H1 (cell line): Measurements from ENCODE around the gene RPS18. TPM values are rescaled to one million over a fixed set of nuclear protein-coding genes. Genes with fewer than 3 reads are reported as not detected.

Source experiments
- CTCF ChIA-PET: fragments of 300-600 bp; sonication (Branson Sonifier 250); formaldehyde crosslinking; loops from one replicate; lab custom pipeline; 2021; ENCODE audit not compliant: partially characterized antibody; lab: Charles Lee
- POLR2A ChIA-PET: fragments of 300-600 bp; sonication (Branson Sonifier 250); formaldehyde crosslinking; loops from one replicate; lab custom pipeline; 2021; ENCODE audit warnings: inconsistent platforms; ENCODE audit not compliant: partially characterized antibody; lab: Charles Lee
- DNase-seq, 2 experiments: peaks; one replicate each; pipeline versions ENCODE4 v3.0.0 to v3.0.0-alpha.2; 2010 to 2022; ENCODE audit warnings: low spot score in 2 of 2, low read depth in 1 of 2, mixed read lengths in 1 of 2
- FAIRE-seq: peaks from 2 replicates; lab custom pipeline; 2011; peaks lifted over from hg19 to GRCh38; lab: Jason Lieb, UNC
- H2AFZ ChIP-seq: 2 replicates; pipeline ENCODE4 v1.8.1; 2012; ENCODE audit warnings: low read length, inconsistent platforms
- H2AK5ac ChIP-seq: 2 replicates; pipeline ENCODE4 v1.6.1; 2013; ENCODE audit warnings: low read depth, low read length
- H2BK120ac ChIP-seq: replicated peaks from 2 replicates; pipeline ENCODE3; 2013; ENCODE audit warnings: low read depth, low read length, inconsistent platforms
- H2BK12ac ChIP-seq: 2 replicates; pipeline ENCODE4 v1.6.1; 2013; ENCODE audit warnings: low read depth, low read length
- H2BK15ac ChIP-seq: 2 replicates; pipeline ENCODE4 v1.6.1; 2013; ENCODE audit warnings: low read length
- H2BK20ac ChIP-seq: 2 replicates; pipeline ENCODE4 v1.6.1; 2013; ENCODE audit warnings: low read length
- H2BK5ac ChIP-seq: 2 replicates; pipeline ENCODE4 v1.6.1; 2013; ENCODE audit warnings: low read depth, low read length
- H3K14ac ChIP-seq: 2 replicates; pipeline ENCODE4 v1.6.1; 2013; ENCODE audit warnings: inconsistent platforms; ENCODE audit not compliant: insufficient read length
- H3K18ac ChIP-seq: 2 replicates; pipeline ENCODE4 v1.6.1; 2013; ENCODE audit warnings: low read length; ENCODE audit errors: extremely low read depth
- H3K23ac ChIP-seq: 2 replicates; pipeline ENCODE4 v1.6.1; 2013; ENCODE audit warnings: inconsistent platforms; ENCODE audit not compliant: insufficient read length
- H3K23me2 ChIP-seq: 2 replicates; pipeline ENCODE4 v1.6.1; 2013; ENCODE audit warnings: low read depth, low read length
- H3K27ac ChIP-seq: 2 replicates; pipeline ENCODE4 v1.6.1; 2011; ENCODE audit warnings: low read depth, low read length, inconsistent platforms
- H3K27me3 ChIP-seq, 4 experiments: replicated peaks in 1 of 4; 1 replicate in 1 of 4; 2 replicates in 3 of 4; pipeline versions ENCODE4 v1.6.1 to v1.8.1; 2011 to 2013; ENCODE audit warnings: low read length in 3 of 4, mild to moderate bottlenecking in 3 of 4, inconsistent platforms in 2 of 4, mixed read lengths in 2 of 4, moderate library complexity in 1 of 4; ENCODE audit not compliant: control insufficient read depth in 3 of 4, insufficient read depth in 3 of 4; ENCODE audit errors: extremely low read depth in 1 of 4
- H3K36me3 ChIP-seq, 4 experiments: 2 replicates each; pipeline versions ENCODE4 v1.6.1 to v1.8.1; 2011 to 2013; ENCODE audit warnings: mild to moderate bottlenecking in 4 of 4, low read length in 3 of 4, moderate library complexity in 2 of 4, control low read depth in 1 of 4, inconsistent platforms in 1 of 4; ENCODE audit not compliant: insufficient read depth in 4 of 4, control insufficient read depth in 2 of 4
- H3K4ac ChIP-seq: replicated peaks from 2 replicates; pipeline ENCODE3; 2013; ENCODE audit warnings: low read length, low read depth, mixed read lengths, inconsistent platforms; ENCODE audit not compliant: insufficient read length
- H3K4me1 ChIP-seq, 4 experiments: replicated peaks in 1 of 4; 1 replicate in 1 of 4; 2 replicates in 3 of 4; pipeline versions ENCODE4 v1.6.1 to v1.8.1; 2011 to 2013; ENCODE audit warnings: low read length in 3 of 4, inconsistent platforms in 2 of 4, mixed read lengths in 1 of 4; ENCODE audit not compliant: insufficient read depth in 4 of 4, control insufficient read depth in 3 of 4
- H3K4me2 ChIP-seq, 2 experiments: 2 replicates each; pipeline versions ENCODE4 v1.6.1 to v1.8.1; 2011 to 2013; ENCODE audit warnings: low read depth in 2 of 2, low read length in 2 of 2, control low read depth in 1 of 2, inconsistent platforms in 1 of 2, mild to moderate bottlenecking in 1 of 2; ENCODE audit not compliant: insufficient read depth in 1 of 2
- H3K4me3 ChIP-seq, 4 experiments: fragments of 200-600, 300-600 bp in 1 of 4; sonication (generic), shearing (Covaris generic), sonication (Bioruptor Twin) in 1 of 4; 2 replicates each; pipeline versions ENCODE4 v1.5.1 to v1.8.1; 2011 to 2016; ENCODE audit warnings: low read length in 4 of 4, low read depth in 3 of 4, control low read depth in 2 of 4, inconsistent platforms in 2 of 4, mild to moderate bottlenecking in 2 of 4, mixed read lengths in 1 of 4, moderate library complexity in 1 of 4; ENCODE audit not compliant: insufficient read depth in 2 of 4; ENCODE audit errors: extremely low read depth in 1 of 4
- H3K56ac ChIP-seq: replicated peaks from 2 replicates; pipeline ENCODE3; 2013; ENCODE audit warnings: low read depth, mild to moderate bottlenecking, mixed read lengths, low read length, inconsistent platforms; ENCODE audit not compliant: insufficient read length
- H3K79me1 ChIP-seq: 2 replicates; pipeline ENCODE4 v1.6.1; 2013; ENCODE audit warnings: low read depth, low read length, control low read depth
- H3K79me2 ChIP-seq, 2 experiments: 2 replicates each; pipeline versions ENCODE4 v1.6.1 to v1.8.1; 2012 to 2013; ENCODE audit warnings: low read length in 2 of 2, mild to moderate bottlenecking in 2 of 2, inconsistent platforms in 1 of 2; ENCODE audit not compliant: insufficient read depth in 2 of 2, control insufficient read depth in 1 of 2
- H3K9ac ChIP-seq, 4 experiments: replicated peaks in 1 of 4; 1 replicate in 1 of 4; 2 replicates in 3 of 4; pipeline versions ENCODE4 v1.6.1 to v1.8.1; 2011 to 2013; ENCODE audit warnings: low read depth in 3 of 4, low read length in 3 of 4, control low read depth in 2 of 4, mild to moderate bottlenecking in 2 of 4, moderate library complexity in 2 of 4, inconsistent platforms in 1 of 4; ENCODE audit errors: extremely low read depth in 1 of 4
- H3K9me3 ChIP-seq, 2 experiments: 2 replicates each; pipeline versions ENCODE4 v1.6.1 to v1.8.1; 2012 to 2013; ENCODE audit warnings: mild to moderate bottlenecking in 2 of 2, moderate library complexity in 2 of 2, control low read depth in 1 of 2, inconsistent platforms in 1 of 2, low read depth in 1 of 2, low read length in 1 of 2, mixed read lengths in 1 of 2; ENCODE audit not compliant: insufficient read depth in 2 of 2
- H4K20me1 ChIP-seq, 2 experiments: replicated peaks in 1 of 2; 2 replicates each; pipeline versions ENCODE3 to v1.8.1; 2011 to 2013; ENCODE audit warnings: inconsistent platforms in 2 of 2, low read length in 2 of 2, mild to moderate bottlenecking in 1 of 2; ENCODE audit not compliant: insufficient read depth in 2 of 2, control insufficient read depth in 1 of 2
- H4K5ac ChIP-seq: 2 replicates; pipeline ENCODE4 v1.6.1; 2013; ENCODE audit warnings: low read length, low read depth, mixed read lengths, inconsistent platforms; ENCODE audit not compliant: insufficient read length
- H4K8ac ChIP-seq: 2 replicates; pipeline ENCODE4 v1.8.0; 2013; ENCODE audit warnings: mild to moderate bottlenecking, moderate library complexity, low read length, inconsistent platforms; ENCODE audit not compliant: insufficient read depth; ENCODE audit errors: extremely low read depth
- H4K91ac ChIP-seq: replicated peaks from 2 replicates; pipeline ENCODE3; 2013; ENCODE audit warnings: low read length, mixed read lengths, inconsistent platforms; ENCODE audit not compliant: insufficient read length
- ASH2L ChIP-seq: fragments of 200-600, 300-600 bp; sonication (generic); IDR thresholded peaks from one replicate; pipeline ENCODE4 v1.7.1; 2017; ENCODE audit warnings: low read length
- BACH1 ChIP-seq: IDR thresholded peaks from 2 replicates; pipeline ENCODE4 v1.6.1; 2012; ENCODE audit warnings: low read length, improper control_type of control experiment
- CHD1 ChIP-seq: IDR thresholded peaks from 2 replicates; pipeline ENCODE4 v1.6.1; 2012; ENCODE audit warnings: low read depth, low read length, improper control_type of control experiment
- CREB1 ChIP-seq: IDR thresholded peaks from 2 replicates; pipeline ENCODE4 v1.6.1; 2012; ENCODE audit warnings: inconsistent platforms
- GABPA ChIP-seq: IDR thresholded peaks from 2 replicates; pipeline ENCODE4 v1.6.1; 2011; ENCODE audit warnings: mild to moderate bottlenecking, low read length, moderate library complexity, borderline replicate concordance; ENCODE audit not compliant: insufficient read depth
- MAFK ChIP-seq: IDR thresholded peaks from 2 replicates; pipeline ENCODE4 v1.6.1; 2012; ENCODE audit warnings: low read depth, mild to moderate bottlenecking, improper control_type of control experiment, low read length
- MAX ChIP-seq: IDR thresholded peaks from 2 replicates; pipeline ENCODE4 v1.6.1; 2012; ENCODE audit warnings: inconsistent platforms
- POLR2A ChIP-seq, 2 experiments: IDR thresholded peaks; 1 replicate in 1 of 2; 2 replicates in 1 of 2; pipeline ENCODE4 v1.6.1; 2011; ENCODE audit warnings: low read depth in 2 of 2, low read length in 2 of 2, mild to moderate bottlenecking in 2 of 2; ENCODE audit errors: control extremely low read depth in 1 of 2
- SIN3A ChIP-seq, 2 experiments: IDR thresholded peaks in 1 of 2; conservative IDR thresholded peaks in 1 of 2; 2 replicates each; pipeline ENCODE4 v1.6.1; 2011 to 2012; ENCODE audit warnings: low read length in 2 of 2, improper control_type of control experiment in 1 of 2, low read depth in 1 of 2, mild to moderate bottlenecking in 1 of 2
- TAF1 ChIP-seq: IDR thresholded peaks from 2 replicates; pipeline ENCODE4 v1.6.1; 2011; ENCODE audit warnings: mild to moderate bottlenecking, low read depth, low read length
- WGBS, 2 experiments: shearing (Covaris generic) in 1 of 2; methylation state at CpG; one replicate each; pipeline versions ENCODE4 v1.1.6 to v1.1.7; 2013 to 2015; ENCODE audit warnings: low lambda C conversion rate in 2 of 2, mixed read lengths in 2 of 2, inconsistent platforms in 1 of 2, low coverage in 1 of 2, missing lambda C conversion rate in 1 of 2; ENCODE audit not compliant: insufficient replicate concordance in 2 of 2, insufficient coverage in 1 of 2, insufficient read length in 1 of 2; ENCODE audit errors: extremely low coverage in 1 of 2, missing lambda C conversion rate in 1 of 2; 5-methylcytosine and 5-hydroxymethylcytosine counted together
- polyA plus RNA-seq, 7 experiments: library from polyadenylated mRNA; depleted of rRNA in 3 of 7; stranded (reverse) in 5 of 7; unstranded in 2 of 7; fragments of >200 nt in 5 of 7; fragments of 200-250 nt in 2 of 7; gene quantifications; 1 replicate in 5 of 7; 2 replicates in 1 of 7; 4 replicates in 1 of 7; pipeline versions ENCODE4 v1.2.1 to v1.2.3, GENCODE V29; 2011 to 2013; ENCODE audit warnings: missing spikeins in 2 of 7, mixed read lengths in 2 of 7
- total RNA-seq: library from RNA; stranded (reverse); fragmentation: NEBNext Ultra II Directional; extraction: Animal tissue kit (Norgen Biotek cat#: 25700); gene quantifications from 2 replicates; pipeline ENCODE4 v1.2.1, GENCODE V29; 2021

RPS18 gene
- total and polyA plus RNA-seq, 2 of the 8 experiments (the other 6 are each of a cell fraction or from before 2014, with no cell fraction given): 2,796 to 7,099 TPM

- ChIA-PET CTCF (interaction anchor here (1.0 to 2.7 kb wide), 3 partner anchors 16 to 35 kb away, joined by 3 to 8 read pairs (median 3); partner anchors contain the start of gene RGL2), POLR2A (interaction anchor here (0.6 to 6.3 kb wide), 6 partner anchors 14 to 63 kb away, joined by 3 to 30 read pairs (median 4); partner anchors contain the start of genes PFDN6, RPS18 and VPS52)
- H3K4me3 ChIP-seq: peak overlapping the region; percentile 84 to 89 (median 88); a peak in 6 of 8 replicates
- no peak overlapping the region for H3K14ac ChIP-seq
- no peak overlapping the region for H2AFZ ChIP-seq
- H2BK120ac ChIP-seq: peak overlapping the region; percentile 44
- H3K79me1 ChIP-seq: no peaks in the 10 kb centered on the region
- 34% methylated on average over 45 of the region's 47 CpGs; no CpG with 5 or more reads in 1 of the 2 experiments for WGBS, 2 experiments
- H3K23me2 ChIP-seq: peaks cover 26% of the 10 kb centered on the region
- H4K8ac ChIP-seq: no peak overlapping the region
- no peak for TF ChIP-seq BACH1
- TF ChIP-seq ASH2L: no peak
- TF ChIP-seq MAFK: no peak
- TF ChIP-seq GABPA: no peak
- 0 out of 4 replicates have a peak, but pooled peaks of 1 of the 2 experiments have one; percentile 20 for TF ChIP-seq SIN3A (conservative IDR thresholded peaks at IDR 0.05 in 1 of 2, IDR thresholded peaks at IDR 0.05 in 1 of 2; ENCODE audit: low read depth in 1 of 2, low read length in 2 of 2)
- TF ChIP-seq MAX: 0 out of 2 replicates have a peak, but pooled peaks have one; percentile 28
- peak in 1 of 2 experiments; percentile 61; a peak in 2 of 3 replicates for TF ChIP-seq POLR2A (IDR thresholded peaks at IDR 0.05; ENCODE audit: control extremely low read depth in 1 of 2, low read depth in 2 of 2, low read length in 2 of 2)
- no peak for TF ChIP-seq CREB1
- TF ChIP-seq TAF1: no peak
- TF ChIP-seq CHD1: no peak
- peak overlapping the region; percentile 5; the same call in 1 of the 2 replicates for H3K18ac ChIP-seq
- H3K27me3 ChIP-seq: no peaks in the 10 kb centered on the region
- no peak overlapping the region for H3K9ac ChIP-seq
- no peak overlapping the region; the same call in 1 of the 2 replicates for H2BK15ac ChIP-seq
- peak overlapping the region; percentile 34 for H3K56ac ChIP-seq
- H3K4me2 ChIP-seq: peak overlapping the region; percentile 93 to 95
- H3K9me3 ChIP-seq: no peaks in the 10 kb centered on the region
- H3K36me3 ChIP-seq: peaks cover 3 to 19% (median 14%) of the 10 kb centered on the region in 4 experiments; a peak in 7 of 8 replicates
- no peak overlapping the region for H4K5ac ChIP-seq
- peak overlapping the region; percentile 88; the same call in 1 of the 2 replicates for H2AK5ac ChIP-seq
- H4K20me1 ChIP-seq: peaks cover 0 to 1% of the 10 kb centered on the region in 2 experiments
- H3K79me2 ChIP-seq: peaks cover 0 to 9% of the 10 kb centered on the region in 2 experiments; a peak in 1 of 4 replicates
- H4K91ac ChIP-seq: peak overlapping the region; percentile 52
- H2BK5ac ChIP-seq: peak overlapping the region; percentile 68
- peaks cover 0 to 21% (median 12%) of the 10 kb centered on the region in 4 experiments; a peak in 6 of 7 replicates for H3K4me1 ChIP-seq
- H3K23ac ChIP-seq: no peak overlapping the region
- H2BK20ac ChIP-seq: peak overlapping the region; percentile 72; the same call in 1 of the 2 replicates
- H2BK12ac ChIP-seq: 0 out of 2 replicates have a peak overlapping the region, but pooled peaks have one; percentile 23
- H3K4ac ChIP-seq: no peak overlapping the region
- FAIRE-seq (no peak), DNase-seq (peak in 1 of 2 experiments; percentile 78)
- H3K27ac ChIP-seq: no peak overlapping the region
Observed at GRCh38 chr6:33314943-33315792, 43.3 kb downstream of the RPS18 start.
